Ascending aorta (tissue), 2 donors: Measurements from ENCODE around the gene ARHGAP24. TPM values are rescaled to one million over a fixed set of nuclear protein-coding genes. Genes with fewer than 3 reads are reported as not detected.
"Not testable (repeated sequence)": the region's sequence is repeated elsewhere in the genome, so short reads cannot be mapped to it uniquely, and the experiment has no call there.

Experiments used
- DNase-seq, 2 donors: peaks; one replicate each; pipeline ENCODE4 v3.0.0-alpha.2; 2019; ENCODE audit warnings: low spot score in 2 of 2
- H3K27ac ChIP-seq, 2 donors: fragments of 200-600 bp; sonication (generic); one replicate each; pipeline ENCODE4 v1.5.1; 2016 to 2017; ENCODE audit warnings: mild to moderate bottlenecking in 1 of 2
- H3K27me3 ChIP-seq: fragments of 200-600 bp; sonication (generic); one replicate; pipeline ENCODE4 v1.5.1; 2017
- H3K36me3 ChIP-seq, 2 donors: fragments of 200-600 bp; sonication (generic); one replicate each; pipeline ENCODE4 v1.5.1; 2016
- H3K4me1 ChIP-seq, 2 donors: fragments of 200-600 bp; sonication (generic); one replicate each; pipeline ENCODE4 v1.5.1; 2016 to 2017; ENCODE audit warnings: mild to moderate bottlenecking in 1 of 2
- H3K4me3 ChIP-seq, 2 donors: fragments of 200-600 bp; sonication (generic); one replicate each; pipeline ENCODE4 v1.5.1; 2016 to 2017; ENCODE audit warnings: mild to moderate bottlenecking in 1 of 2
- H3K9me3 ChIP-seq, 2 donors: fragments of 200-600 bp; sonication (generic); one replicate each; pipeline ENCODE4 v1.5.1; 2016
- CTCF ChIP-seq, 3 experiments: fragments of 200-600 bp in 2 of 3; fragments of 450-650 bp in 1 of 3; sonication (generic) in 2 of 3; IDR thresholded peaks; one replicate each; pipeline ENCODE4 v1.5.1; 2016 to 2019; ENCODE audit warnings: antibody characterized with exemption in 3 of 3, mild to moderate bottlenecking in 1 of 3, moderate library complexity in 1 of 3
- intact Hi-C: fragments of 100-400 bp; cut with DNase I; formaldehyde crosslinking; loops from one replicate; pipeline ENCODE4 v1.15.1; 2023
- total RNA-seq: library from RNA; depleted of rRNA; stranded (reverse); fragments of >200 nt; gene quantifications from one replicate; pipeline ENCODE4 v1.1.0, GENCODE V29; 2016

Gene ARHGAP24
- total RNA-seq, 1 donor from 2014 or later, result 13.9 TPM

- no peak overlapping the region for H3K4me3 ChIP-seq
- no peaks in the 10 kb centered on the region for H3K27me3 ChIP-seq
- no peaks in the 10 kb centered on the region for H3K36me3 ChIP-seq
- no peak for DNase-seq
- peaks cover 0 to 9% of the 10 kb centered on the region in 2 donors for H3K4me1 ChIP-seq
- intact Hi-C loops, result no loop called here
- no peaks in the 10 kb centered on the region for H3K9me3 ChIP-seq
- H3K27ac ChIP-seq, result no peak overlapping the region
- TF ChIP-seq CTCF (IDR thresholded peaks at IDR 0.05), result no peak
Observed at GRCh38 chr4:85834934-85835333, 360.0 kb downstream of the ARHGAP24 start.

- Histone ChIP-seq H3K36me3 (no peaks in the 10 kb centered on the region), H3K9me3 (no peaks in the 10 kb centered on the region), H3K4me1 (peaks cover 4 to 16% of the 10 kb centered on the region in 2 donors), H3K27me3 (no peaks in the 10 kb centered on the region), H3K4me3 (no peak overlapping the region), H3K27ac (peak overlapping the region in 1 of 2 donors; percentile 76)
- DNase-seq, result no peak
- intact Hi-C loops, result no loop called here
- no peak for TF ChIP-seq CTCF (IDR thresholded peaks at IDR 0.05)
Observed at GRCh38 chr4:85836588-85837438, 361.9 kb downstream of the ARHGAP24 start.

- H3K4me1 ChIP-seq, result peaks cover 4 to 18% of the 10 kb centered on the region in 2 donors
Observed at GRCh38 chr4:85837439-85837733, 362.4 kb downstream of the ARHGAP24 start.

GRCh38 chr4:85839981-85840451, 365.1 kb downstream of the ARHGAP24 start:
- H3K36me3 ChIP-seq, H3K9me3 ChIP-seq, H3K27me3 ChIP-seq, H3K4me3 ChIP-seq: not testable (repeated sequence)
- Histone ChIP-seq H3K4me1 (peaks cover 4 to 21% of the 10 kb centered on the region in 2 donors), H3K27ac (peak overlapping the region; percentile 76 to 84)
- intact Hi-C loops, result loop anchor here (2.0 to 5.0 kb wide), 2 partner anchors 27 to 48 kb away; no protein-coding TSS in a partner anchor
- DNase-seq, result peak; percentile 26 to 70

More at GRCh38 chr4:85837439-85837733, 362.4 kb downstream of the ARHGAP24 start:
- Histone ChIP-seq H3K4me3 (no peak overlapping the region), H3K36me3 (no peaks in the 10 kb centered on the region), H3K27me3 (no peaks in the 10 kb centered on the region), H3K9me3 (no peaks in the 10 kb centered on the region), H3K27ac (peak overlapping the region in 1 of 2 donors; percentile 76)
- TF ChIP-seq CTCF (IDR thresholded peaks at IDR 0.05), result no peak
- no peak for DNase-seq
- intact Hi-C loops, result no loop called here

GRCh38 chr4:85842540-85842939, 367.6 kb downstream of the ARHGAP24 start:
- DNase-seq, result peak; percentile 53 to 90
- Histone ChIP-seq H3K36me3 (no peaks in the 10 kb centered on the region), H3K4me3 (no peak overlapping the region), H3K4me1 (peaks cover 4 to 21% of the 10 kb centered on the region in 2 donors), H3K9me3 (no peaks in the 10 kb centered on the region), H3K27me3 (no peaks in the 10 kb centered on the region), H3K27ac (peak overlapping the region; percentile 76 to 84)
- intact Hi-C loops, result loop anchor here (5.0 kb wide), 1 partner anchor 50 kb away; no protein-coding TSS in a partner anchor
- TF ChIP-seq CTCF (IDR thresholded peaks at IDR 0.05), result no peak

GRCh38 chr4:85853740-85854139, 378.8 kb downstream of the ARHGAP24 start:
- DNase-seq, H3K36me3 ChIP-seq, H3K4me3 ChIP-seq, H3K4me1 ChIP-seq, H3K9me3 ChIP-seq, H3K27me3 ChIP-seq, intact Hi-C loops: not testable (repeated sequence)
- peak overlapping the region; percentile 34 to 68 for H3K27ac ChIP-seq
